Measurements from ENCODE around the gene DCST1.

The DCST1 gene

DNA sequence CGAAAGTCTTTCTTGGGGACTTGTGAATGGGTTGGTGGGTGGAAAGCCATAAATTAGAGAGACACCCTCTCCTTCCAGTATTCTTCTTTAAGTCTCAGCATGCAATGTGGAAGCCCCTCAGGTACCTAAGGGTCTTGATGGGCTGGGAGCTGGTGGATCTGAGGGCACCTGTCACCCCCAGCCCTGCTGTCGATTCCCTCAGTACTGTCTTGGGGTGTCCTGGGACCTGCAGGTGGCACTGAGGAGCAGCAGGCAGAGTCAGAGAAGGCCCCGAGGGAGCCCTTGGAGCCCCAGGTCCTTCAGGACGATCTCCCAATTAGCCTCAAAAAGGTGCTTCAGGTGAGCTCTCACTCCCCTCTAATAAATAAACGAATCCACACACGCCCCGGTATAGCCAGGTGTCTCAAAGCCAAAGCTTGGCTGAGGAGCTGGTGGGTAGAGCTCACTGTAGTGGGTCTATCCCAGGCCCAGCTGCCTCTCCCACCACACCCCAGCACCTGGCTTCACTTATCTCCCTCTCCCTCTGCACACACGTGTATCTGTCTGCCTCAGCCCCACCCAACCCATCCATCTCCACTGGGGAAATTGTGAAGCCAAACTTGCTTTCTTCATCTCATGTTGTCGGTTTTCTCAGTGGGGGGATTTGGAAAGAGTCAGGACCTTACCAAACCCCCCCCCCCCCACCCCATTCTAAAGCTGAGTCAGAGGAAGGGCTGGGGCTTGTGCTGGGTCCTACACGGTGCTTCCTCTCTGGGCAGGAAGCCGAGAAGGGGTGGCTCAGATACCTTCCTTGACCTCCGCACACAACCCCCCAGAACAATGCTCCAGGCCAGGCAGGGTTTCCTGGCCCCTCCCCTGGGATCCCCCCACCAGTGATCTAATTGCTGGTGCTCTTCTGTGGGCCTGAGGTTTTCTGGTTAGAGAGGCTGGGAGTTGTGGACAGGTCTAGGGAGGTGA, 19.1 kb downstream of the DCST1 start:
- DNase-seq (ENCODE audit: low spot score): no peak

DNA sequence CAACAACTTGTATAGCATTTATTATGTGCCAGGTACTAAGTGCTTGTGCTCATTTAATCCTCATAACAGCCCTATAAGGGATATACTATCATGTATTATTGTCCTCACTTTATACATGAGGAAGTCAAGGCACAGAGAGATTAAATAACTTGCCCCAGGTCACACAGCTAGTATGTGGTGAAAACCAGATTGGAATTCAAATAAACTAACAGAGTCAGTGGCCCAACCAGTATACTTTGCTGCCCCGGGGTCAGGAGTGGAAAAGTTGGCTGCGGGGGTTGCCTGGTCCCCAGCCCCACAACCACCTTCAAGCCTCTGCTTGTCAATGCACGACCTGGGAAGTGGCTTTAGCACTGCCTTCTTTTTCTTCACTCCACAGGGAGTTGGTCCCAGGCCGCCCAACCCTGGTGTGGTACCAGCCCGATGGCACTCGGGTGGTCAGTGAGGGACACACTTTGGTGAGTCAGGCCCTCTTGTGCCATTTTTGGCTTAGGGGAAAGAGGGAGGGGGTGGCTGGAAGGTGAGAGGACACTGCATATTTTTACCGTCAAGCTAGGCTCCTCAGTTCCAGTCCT, 20.0 kb downstream of the DCST1 start:
- DNase-seq (ENCODE audit: low spot score): no peak

DNA sequence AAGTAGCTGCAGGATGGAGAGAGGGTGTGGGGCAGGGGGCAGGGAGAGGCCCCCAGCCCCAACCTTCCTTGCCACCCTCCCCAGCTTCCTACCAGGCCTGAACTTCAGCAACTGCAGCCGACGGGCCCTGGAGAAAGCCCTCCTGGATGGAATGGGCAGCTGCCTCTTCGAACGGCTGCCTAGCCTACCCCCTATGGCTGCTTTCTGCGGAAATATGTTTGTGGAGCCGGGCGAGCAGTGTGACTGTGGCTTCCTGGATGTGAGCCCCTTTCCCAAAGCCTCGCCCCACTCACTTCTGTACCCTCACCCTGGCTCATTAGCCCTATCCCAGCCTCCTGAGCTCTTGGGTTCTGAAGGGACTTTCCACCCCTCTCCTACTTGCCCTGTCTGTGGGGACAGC, 23.5 kb downstream of the DCST1 start:
- DNase-seq (ENCODE audit: low spot score): no peak

DNA sequence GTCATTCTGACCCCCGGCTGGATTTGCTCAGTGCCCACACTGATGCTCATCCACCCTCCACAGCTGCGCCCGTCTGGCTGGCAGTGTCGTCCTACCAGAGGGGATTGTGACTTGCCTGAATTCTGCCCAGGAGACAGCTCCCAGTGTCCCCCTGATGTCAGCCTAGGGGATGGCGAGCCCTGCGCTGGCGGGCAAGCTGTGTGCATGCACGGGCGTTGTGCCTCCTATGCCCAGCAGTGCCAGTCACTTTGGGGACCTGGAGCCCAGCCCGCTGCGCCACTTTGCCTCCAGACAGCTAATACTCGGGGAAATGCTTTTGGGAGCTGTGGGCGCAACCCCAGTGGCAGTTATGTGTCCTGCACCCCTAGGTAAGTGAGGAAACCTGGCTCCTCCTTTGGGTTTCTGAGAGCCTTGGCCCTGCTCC, 24.2 kb downstream of the DCST1 start:
- no peak for DNase-seq (ENCODE audit: low spot score)

DNA sequence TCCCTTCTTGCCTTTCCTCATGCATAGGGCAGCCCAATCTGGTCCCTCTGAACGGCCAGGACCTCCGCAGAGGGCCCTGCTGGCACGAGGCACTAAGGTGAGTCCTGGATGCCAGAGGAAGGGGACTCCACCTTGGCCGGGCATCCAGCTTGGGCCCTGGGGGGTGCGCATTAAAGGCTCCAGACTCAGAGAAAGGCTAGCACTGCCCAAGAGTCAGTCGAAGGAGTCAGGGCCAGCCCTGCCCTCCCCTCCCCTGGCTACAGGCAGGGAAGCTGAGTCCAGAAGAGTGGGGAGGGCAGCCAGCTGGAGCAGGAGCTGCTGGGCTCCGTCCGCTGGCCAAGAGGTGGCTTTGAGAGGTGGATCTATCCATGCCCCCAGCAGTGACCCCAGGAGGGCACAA, 27.1 kb downstream of the DCST1 start:
- DNase-seq (ENCODE audit: low spot score): no peak

DNA sequence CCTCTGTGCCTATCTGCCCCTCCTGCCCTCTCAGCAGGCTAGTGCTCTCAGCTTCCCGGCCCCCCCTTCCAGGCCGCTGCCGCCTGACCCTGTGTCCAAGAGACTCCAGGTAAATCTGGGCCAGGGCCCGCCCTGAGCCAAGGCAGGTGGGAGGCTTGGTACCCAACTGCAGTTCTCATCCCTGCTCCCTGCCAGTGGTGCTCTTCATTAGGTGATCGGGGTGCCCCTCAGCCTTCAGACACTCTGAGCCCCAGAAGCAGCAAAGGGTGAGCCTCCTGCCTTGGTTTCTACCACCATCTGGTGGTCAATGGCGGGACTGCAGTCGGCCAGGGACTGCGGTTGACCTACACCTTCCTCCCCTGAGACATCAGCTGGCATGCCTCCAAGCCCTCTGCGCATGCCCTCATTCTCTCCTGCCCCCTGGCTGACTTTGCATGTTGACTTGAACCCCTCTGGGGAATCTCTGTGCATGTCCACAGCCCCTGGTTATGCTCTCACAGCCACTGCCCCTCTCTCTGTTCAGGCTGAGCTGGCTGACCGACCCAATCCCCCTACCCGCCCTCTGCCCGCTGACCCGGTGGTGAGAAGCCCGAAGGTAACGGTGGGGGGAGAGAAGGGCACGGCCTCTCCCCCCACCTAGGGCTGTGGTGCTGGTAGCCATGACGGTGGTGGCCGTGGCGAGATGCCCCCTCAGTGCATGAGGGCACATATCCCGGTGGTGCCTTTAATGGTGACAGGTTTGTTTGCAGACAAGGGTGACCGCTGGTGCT, 27.9 kb downstream of the DCST1 start:
- DNase-seq (ENCODE audit: low spot score): peak; percentile 97

DNA sequence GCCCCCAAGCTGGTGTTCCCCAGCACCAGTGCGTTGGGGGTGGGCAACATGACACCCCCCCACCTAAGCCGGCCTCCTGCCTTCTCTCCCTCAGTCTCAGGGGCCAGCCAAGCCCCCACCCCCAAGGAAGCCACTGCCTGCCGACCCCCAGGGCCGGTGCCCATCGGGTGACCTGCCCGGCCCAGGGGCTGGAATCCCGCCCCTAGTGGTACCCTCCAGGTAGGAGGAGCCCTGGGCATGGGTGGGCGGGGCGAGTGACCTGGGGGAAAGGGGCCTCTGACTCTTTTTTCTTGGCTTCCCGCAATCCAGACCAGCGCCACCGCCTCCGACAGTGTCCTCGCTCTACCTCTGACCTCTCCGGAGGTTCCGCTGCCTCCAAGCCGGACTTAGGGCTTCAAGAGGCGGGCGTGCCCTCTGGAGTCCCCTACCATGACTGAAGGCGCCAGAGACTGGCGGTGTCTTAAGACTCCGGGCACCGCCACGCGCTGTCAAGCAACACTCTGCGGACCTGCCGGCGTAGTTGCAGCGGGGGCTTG, 28.6 kb downstream of the DCST1 start:
- DNase-seq (ENCODE audit: low spot score): no peak

DNA sequence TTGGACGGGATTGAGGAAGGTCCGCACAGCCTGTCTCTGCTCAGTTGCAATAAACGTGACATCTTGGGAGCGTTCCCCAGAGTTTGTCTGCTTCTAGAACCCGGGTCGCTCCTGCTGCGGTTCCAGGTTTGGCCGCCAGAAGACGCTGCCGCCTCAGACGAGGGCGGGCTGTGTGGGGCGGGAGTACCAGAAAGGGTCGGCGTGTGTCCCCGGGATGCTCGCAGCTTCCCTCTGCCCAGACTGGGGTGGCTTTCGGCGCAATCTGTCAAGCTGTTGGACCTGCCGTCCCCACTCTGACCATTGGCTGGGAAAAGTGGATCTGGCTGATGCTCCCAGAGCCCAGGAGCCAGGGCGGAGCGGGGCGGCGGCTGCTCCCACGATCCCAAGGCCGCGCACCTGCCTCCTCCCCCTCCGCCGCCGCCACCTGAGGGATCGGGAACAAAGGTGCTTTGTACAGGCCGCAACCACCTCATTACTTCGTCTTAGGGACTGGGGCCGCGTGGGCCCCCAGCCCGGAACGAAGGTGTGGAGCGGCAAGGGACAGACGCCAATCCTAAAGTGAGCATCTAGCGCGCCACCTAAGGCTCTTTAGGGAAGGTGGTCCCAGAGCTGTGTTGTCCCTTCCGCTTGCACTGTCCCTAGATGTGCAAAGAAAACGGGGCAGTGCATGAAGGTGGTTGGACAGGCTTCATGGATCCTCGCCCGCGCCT, 29.2 kb downstream of the DCST1 start:
- peak; percentile 73 for DNase-seq (ENCODE audit: low spot score)

DNA sequence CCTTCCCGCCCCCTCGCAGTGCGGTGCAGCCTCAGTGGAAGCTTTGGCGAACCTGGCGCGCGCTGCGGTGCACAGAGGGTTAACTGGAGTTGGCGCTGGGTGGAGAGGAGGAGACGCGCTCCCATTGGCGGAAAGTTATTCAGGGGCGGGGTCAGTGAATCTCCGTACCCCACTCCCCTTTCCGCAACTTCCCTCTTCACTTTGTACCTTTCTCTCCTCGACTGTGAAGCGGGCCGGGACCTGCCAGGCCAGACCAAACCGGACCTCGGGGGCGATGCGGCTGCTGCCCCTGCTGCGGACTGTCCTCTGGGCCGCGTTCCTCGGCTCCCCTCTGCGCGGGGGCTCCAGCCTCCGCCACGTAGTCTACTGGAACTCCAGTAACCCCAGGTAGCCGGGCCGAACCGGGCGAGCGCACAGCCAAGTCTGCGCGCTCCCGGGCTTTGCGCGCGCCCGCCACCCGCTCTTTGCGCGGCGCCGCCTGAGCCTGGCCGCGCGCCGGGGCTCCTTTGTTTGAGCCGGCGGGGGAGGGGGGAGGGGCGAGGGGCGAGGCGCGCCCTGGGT, 30.0 kb downstream of the DCST1 start, which contains the start of gene EFNA4:
Gene EFNA4 (plus strand): TSS at position 191 of the 561 bp plus-strand sequence. CDS start 84 bp downstream, at position 275.
- DNase-seq (ENCODE audit: low spot score): peak; percentile 82

DNA sequence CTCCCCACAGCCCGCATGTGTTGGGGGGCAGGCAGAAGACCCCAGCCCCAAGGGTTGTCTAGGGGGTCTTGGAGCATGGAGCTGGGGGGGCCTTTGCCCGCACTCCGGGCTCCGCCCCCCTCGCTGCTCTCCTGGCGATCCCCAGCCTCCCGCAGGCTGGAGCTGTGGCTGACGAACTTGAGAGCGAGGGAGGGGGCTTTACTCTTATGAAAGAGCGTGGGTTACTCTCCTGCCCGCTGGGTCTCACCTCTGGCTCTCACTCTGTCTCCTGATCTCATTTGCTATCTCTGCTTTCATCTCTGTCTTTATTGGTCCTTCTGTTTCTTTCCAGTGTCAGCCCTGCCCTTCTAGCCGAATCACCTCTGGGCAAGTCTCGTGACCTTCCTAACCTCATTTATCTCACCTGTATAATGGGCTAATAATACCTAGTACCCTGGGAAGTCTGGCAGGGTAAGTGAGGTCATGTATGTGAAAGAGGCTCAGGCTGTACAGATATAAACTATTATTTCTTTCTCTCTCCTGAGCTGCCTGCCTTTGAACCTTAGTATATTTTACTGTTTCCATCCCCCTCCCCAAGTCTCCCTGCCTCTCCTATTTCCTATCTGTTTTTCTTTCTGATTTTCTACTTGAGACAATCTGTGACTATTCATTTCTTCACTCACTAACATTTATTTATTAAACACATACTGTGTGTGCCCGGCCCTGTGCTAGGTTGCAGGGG, 30.6 kb downstream of the DCST1 start:
- DNase-seq (ENCODE audit: low spot score): no peak

DNA sequence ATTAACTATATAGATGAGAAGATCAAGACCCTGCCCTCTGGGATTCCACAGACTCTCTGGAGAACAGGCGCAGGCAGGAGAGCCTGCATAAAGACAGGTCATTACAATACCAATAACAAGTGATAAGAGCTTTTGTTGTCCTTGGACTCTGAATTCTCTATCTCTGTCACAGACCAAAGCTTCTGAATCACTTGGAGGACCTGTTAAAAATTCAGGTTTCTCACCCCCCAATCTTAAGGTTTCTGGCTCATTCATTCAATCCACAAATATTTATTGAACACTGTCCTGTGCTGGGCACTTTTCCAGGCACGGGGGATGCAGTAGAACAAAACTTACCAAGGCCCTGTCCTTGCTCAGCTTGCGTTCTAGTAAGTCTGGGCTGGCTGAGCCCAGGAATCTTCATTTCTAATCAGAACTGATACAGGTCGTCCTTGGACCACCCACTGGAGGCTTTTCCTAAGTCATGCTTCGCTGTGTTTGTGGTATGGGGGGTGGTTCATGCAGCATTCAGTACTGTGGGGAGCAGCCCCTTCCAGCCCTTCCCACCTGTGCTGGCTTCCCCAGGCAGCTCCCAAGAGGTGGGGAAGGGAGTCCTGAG, 31.3 kb downstream of the DCST1 start:
- no peak for DNase-seq (ENCODE audit: low spot score)

DNA sequence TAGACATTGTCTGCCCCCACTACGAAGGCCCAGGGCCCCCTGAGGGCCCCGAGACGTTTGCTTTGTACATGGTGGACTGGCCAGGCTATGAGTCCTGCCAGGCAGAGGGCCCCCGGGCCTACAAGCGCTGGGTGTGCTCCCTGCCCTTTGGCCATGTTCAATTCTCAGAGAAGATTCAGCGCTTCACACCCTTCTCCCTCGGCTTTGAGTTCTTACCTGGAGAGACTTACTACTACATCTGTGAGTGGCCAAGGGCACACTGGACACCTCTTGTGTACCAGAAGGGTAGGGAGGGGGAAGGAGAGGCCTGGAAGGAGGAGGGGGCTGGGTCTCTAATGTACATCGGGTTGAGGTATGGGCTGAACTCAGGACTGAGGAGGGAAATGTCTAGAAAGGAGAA, 33.2 kb downstream of the DCST1 start:
- no peak for DNase-seq (ENCODE audit: low spot score)

DNA sequence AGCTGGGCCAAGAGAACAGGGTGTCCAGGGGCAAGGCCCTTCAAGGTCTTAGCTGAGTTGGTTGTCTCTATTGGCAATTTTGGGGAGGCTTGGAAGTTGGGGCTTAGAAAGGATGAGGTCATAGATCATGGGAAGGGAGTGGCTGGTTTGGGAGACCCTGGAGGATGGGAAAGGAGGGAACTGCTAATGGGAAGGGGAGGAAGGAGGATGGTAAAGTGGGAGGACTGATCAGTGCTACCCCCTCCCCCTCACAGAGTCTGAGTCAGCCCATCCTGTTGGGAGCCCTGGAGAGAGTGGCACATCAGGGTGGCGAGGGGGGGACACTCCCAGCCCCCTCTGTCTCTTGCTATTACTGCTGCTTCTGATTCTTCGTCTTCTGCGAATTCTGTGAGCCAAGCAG, 35.0 kb downstream of the DCST1 start:
- no peak for DNase-seq (ENCODE audit: low spot score)

DNA sequence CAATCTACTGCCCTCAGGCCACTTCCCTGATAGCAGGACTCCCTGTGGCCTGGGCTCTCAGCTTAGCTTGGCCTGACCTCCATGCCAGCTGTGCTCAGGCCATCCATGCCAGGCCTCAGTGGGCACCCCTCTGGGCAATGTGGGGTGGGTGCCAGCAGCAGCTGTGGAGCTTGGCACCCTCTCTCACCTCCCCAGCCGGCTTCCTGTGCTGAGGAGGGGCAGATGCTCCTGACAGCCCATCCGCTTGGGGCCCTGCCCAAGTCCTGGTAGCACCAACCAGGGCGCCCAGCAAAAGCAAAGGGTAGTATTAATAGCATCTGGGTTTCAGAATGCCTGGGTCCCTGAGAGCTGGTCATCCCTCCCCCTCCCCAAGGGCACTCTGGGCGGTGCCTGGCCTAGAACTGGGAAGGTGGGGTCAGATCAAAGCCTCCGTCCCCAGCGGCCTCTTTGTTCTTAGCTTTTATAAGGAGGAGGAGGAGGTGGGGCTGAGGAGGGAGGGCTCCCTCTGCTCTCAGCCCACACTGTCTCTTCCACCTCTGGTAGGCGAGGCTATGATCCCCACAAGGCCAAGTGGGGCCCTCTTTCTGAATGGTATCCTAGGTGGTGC, 36.0 kb downstream of the DCST1 start:
- DNase-seq (ENCODE audit: low spot score): no peak

DNA sequence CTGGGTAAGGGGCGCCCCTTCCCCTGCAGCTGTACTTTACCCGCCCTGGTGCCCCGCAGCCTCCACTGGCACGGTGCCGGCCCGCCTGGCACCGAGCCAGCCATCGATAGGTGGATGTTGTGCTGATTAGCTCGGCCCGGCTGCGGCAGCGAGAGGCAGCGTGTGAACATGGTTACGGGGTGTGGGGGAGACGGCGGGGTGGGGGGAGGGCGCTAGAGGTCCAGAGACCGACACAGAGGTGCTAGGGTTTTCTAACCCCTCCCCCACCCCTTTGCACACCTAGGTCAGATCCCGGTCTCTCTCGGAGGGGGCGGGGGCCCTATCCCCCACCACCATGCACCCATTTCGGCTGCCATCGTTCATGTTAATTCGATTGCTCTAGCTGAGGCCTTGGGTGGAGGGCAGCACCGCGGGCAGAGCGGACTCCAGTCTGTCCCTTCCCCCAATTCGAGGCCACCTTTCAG, 36.6 kb downstream of the DCST1 start:
- no peak for DNase-seq (ENCODE audit: low spot score)

DNA sequence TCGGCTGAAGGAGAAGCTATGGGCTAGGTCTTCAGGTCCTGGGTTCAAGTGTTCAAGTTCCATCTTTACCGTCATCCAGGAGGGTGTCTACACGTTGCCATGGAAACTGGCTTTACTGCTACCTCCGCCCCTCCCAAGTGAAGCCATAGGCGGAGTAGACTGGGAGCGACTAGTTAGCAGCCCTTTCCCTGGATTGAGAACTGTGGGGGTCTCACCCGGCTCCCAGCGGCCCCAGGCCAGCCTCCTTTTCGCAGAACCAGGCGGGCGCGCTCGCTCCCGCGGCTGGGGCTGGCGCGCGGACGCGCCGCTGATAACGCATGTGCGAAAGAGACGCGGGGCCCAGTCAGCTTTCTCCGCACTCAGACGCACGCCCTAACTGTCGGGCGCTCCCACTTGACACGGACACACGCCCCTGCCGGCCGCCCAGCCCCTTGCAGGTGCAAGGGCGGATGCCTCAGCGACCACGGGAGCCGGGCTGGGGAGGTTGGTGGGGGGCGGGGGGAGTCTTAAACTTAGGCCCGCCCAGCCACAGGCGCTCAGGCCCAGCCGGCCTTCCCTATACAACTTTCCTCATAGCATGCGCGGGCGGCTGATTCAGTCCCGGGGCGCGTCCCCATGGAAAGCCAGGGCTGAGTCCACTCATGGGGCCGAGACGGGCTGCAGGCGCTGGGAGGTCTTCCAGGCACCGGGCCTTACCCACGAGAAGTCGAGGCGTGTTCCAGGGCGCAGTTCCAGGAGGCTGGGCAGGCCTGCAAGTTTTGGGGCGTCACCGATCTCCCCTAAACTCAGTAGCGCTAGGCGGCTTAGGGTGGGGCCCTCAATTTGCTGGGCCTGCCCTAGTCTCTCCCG, 37.3 kb downstream of the DCST1 start:
- DNase-seq (ENCODE audit: low spot score): peak; percentile 74

DNA sequence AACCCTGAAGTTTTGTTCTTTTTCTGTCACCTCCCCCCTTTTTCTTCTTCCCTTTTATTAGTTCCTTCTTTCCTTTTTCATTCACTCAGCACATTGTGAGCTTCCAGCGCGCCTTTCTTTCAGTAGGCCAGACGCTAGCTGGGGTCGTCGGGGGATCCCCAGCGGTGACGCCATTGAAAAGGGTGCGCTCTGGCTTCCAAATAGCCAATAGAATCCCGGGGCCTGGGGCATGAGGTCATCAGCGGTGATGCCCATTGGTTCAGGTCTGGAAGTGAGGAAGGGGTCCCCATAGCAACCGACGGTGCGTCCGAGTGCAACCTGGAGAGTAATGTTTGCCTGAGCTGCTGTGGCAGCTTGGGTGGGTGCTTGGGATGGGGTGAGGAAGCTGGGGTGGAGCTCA, 38.1 kb downstream of the DCST1 start:
- DNase-seq (ENCODE audit: low spot score): no peak

DNA sequence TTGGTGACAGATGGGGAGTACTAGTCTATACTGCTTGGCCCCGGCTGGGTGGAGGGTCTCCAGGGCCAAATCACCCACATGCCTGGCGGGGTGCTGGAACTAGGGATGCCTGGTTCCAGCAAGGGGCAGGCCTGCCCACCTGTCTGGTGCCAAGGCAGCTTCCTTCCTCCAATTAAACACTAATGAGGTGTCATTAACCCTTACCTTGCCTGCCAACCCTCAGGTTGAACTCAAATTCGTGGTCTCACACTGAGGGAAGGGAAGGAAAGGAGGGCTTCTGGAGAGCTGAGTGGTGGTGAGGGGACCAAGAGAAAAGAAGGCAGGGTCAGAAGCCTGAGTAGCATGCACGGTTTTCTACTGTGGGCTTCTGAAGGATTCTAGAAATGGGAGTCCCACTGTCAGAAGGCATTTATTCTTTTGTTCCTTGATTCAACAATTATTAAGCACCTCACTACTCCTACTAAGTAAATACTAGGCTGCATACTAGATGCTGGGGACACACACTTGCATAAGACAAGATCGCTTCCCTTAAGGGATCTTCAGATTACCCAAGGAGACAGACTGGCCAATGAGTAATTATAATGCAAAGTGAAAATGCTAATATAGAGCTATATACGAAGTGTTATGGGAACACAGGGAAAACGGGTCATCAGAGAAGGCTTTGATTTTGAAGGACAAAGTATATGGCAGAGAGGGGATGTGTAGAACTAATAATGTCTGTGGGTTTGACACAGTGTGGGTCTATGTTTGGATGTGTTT, 39.1 kb downstream of the DCST1 start:
- DNase-seq (ENCODE audit: low spot score): no peak

All from CD4-positive, alpha-beta T cell treated with Interleukin-15 for 4 hours (primary cell).